Endothelial cell of umbilical vein (primary cell): ENCODE measurements around the gene HSPG2. TPM values are rescaled to one million over a fixed set of nuclear protein-coding genes. Genes with fewer than 3 reads are reported as not detected.

Experiments
- BruUV-seq: library from RNA; stranded (reverse); fragments of 400-500 nt; replicated peaks from 2 replicates; lab custom pipeline; 2021; lab: Mats Ljungman, UMichigan
- CTCF ChIA-PET: fragments of 300-600, 350-600 bp; sonication (Branson Sonifier 250); formaldehyde crosslinking; loops from one replicate; lab custom pipeline; 2021; ENCODE audit warnings: antibody characterized with exemption, inconsistent platforms; lab: Charles Lee
- POLR2A ChIA-PET: fragments of 300-600, 350-600 bp; sonication (Branson Sonifier 250); formaldehyde crosslinking; loops from one replicate; lab custom pipeline; 2021; ENCODE audit warnings: antibody characterized with exemption, inconsistent platforms; lab: Charles Lee
- DNase-seq: peaks from one replicate; pipeline ENCODE4 v3.0.0-alpha.2; 2011; ENCODE audit warnings: low read depth, low spot score
- FAIRE-seq: peaks from 2 replicates; lab custom pipeline; 2011; peaks lifted over from hg19 to GRCh38; lab: Jason Lieb, UNC
- H2AFZ ChIP-seq: 2 replicates; pipeline ENCODE4 v1.6.0; 2012; ENCODE audit warnings: low read depth, low read length, control low read depth, inconsistent platforms
- H3K27ac ChIP-seq: 2 replicates; pipeline ENCODE4 v1.5.1; 2011; ENCODE audit warnings: low read depth, mild to moderate bottlenecking, control low read depth, low read length, moderate library complexity; ENCODE audit not compliant: insufficient read depth
- H3K27me3 ChIP-seq, 2 experiments: 2 replicates each; pipeline versions ENCODE4 v1.6.0 to v1.6.1; 2011; ENCODE audit warnings: low read length in 2 of 2, mixed read lengths in 1 of 2; ENCODE audit not compliant: control insufficient read depth in 2 of 2, insufficient read depth in 2 of 2
- H3K36me3 ChIP-seq, 2 experiments: 2 replicates in 1 of 2; 3 replicates in 1 of 2; pipeline ENCODE4 v1.5.1; 2011; ENCODE audit warnings: low read length in 2 of 2, mild to moderate bottlenecking in 1 of 2, moderate library complexity in 1 of 2; ENCODE audit not compliant: control insufficient read depth in 2 of 2, insufficient read depth in 2 of 2; ENCODE audit errors: extremely low read depth in 1 of 2
- H3K4me1 ChIP-seq: 3 replicates; pipeline ENCODE4 v1.5.1; 2011; ENCODE audit warnings: mild to moderate bottlenecking, low read length; ENCODE audit not compliant: control insufficient read depth, insufficient read depth; ENCODE audit errors: extremely low read depth
- H3K4me2 ChIP-seq: 2 replicates; pipeline ENCODE4 v1.6.1; 2011; ENCODE audit warnings: low read length, control low read depth, mixed read lengths; ENCODE audit not compliant: insufficient read depth
- H3K4me3 ChIP-seq, 3 experiments: fragments of 200-600 bp in 1 of 3; sonication (generic), shearing (Covaris generic) in 1 of 3; replicated peaks in 1 of 3; 2 replicates each; pipeline ENCODE4 v1.5.1; 2011 to 2016; ENCODE audit warnings: control low read depth in 3 of 3, low read length in 3 of 3, mild to moderate bottlenecking in 2 of 3, inconsistent platforms in 1 of 3, low read depth in 1 of 3, moderate library complexity in 1 of 3; ENCODE audit not compliant: insufficient read depth in 1 of 3
- H3K79me2 ChIP-seq: 2 replicates; pipeline ENCODE4 v1.6.0; 2012; ENCODE audit warnings: low read length, inconsistent platforms; ENCODE audit not compliant: control insufficient read depth, insufficient read depth
- H3K9ac ChIP-seq: replicated peaks from 2 replicates; pipeline ENCODE3; 2011; ENCODE audit warnings: low read length, control low read depth; ENCODE audit not compliant: insufficient read depth; ENCODE audit errors: extremely low read depth
- H3K9me1 ChIP-seq: replicated peaks from 3 replicates; pipeline ENCODE4 v1.6.0; 2011; ENCODE audit warnings: mild to moderate bottlenecking, low read length; ENCODE audit not compliant: control insufficient read depth, insufficient read depth; ENCODE audit errors: extremely low read depth
- H3K9me3 ChIP-seq: replicated peaks from 2 replicates; pipeline ENCODE4 v1.5.1; 2012; ENCODE audit warnings: low read length, inconsistent platforms; ENCODE audit not compliant: control insufficient read depth, insufficient read depth
- H4K20me1 ChIP-seq: replicated peaks from 2 replicates; pipeline ENCODE3; 2011; ENCODE audit warnings: mild to moderate bottlenecking, low read length; ENCODE audit not compliant: control insufficient read depth, insufficient read depth; ENCODE audit errors: extremely low read depth
- EZH2 ChIP-seq: IDR thresholded peaks from 2 replicates; pipeline ENCODE4 v1.6.1; 2012; ENCODE audit warnings: borderline replicate concordance, low read depth, mild to moderate bottlenecking, moderate library complexity, low read length, inconsistent platforms; ENCODE audit not compliant: severe bottlenecking
- GATA2 ChIP-seq: IDR thresholded peaks from 2 replicates; pipeline ENCODE4 v1.7.0; 2011; ENCODE audit warnings: low read depth, mild to moderate bottlenecking, moderate library complexity, mixed read lengths, low read length; ENCODE audit not compliant: insufficient read length, insufficient read depth
- JUN ChIP-seq: IDR thresholded peaks from 2 replicates; pipeline ENCODE4 v1.6.1; 2011; ENCODE audit warnings: borderline replicate concordance, low read depth; ENCODE audit not compliant: insufficient read length, insufficient read depth
- POLR2AphosphoS5 ChIP-seq: IDR thresholded peaks from 2 replicates; pipeline ENCODE4 v1.6.1; 2012; ENCODE audit warnings: low read depth, mild to moderate bottlenecking, control low read depth, low read length, moderate library complexity; ENCODE audit not compliant: insufficient read depth
- dilution Hi-C: fragments of 300-500 bp; cut with MboI; formaldehyde crosslinking; loops from one replicate; pipeline ENCODE4 v1.15.0; 2019; ENCODE audit warnings: low sequenced_read_pairs; ENCODE audit not compliant: extremely low pct_ligation_motif_present
- intact Hi-C: fragments of 100-400 bp; cut with micrococcal nuclease; formaldehyde crosslinking; loops from one replicate; pipeline ENCODE4 v1.10.0; 2022
- polyA plus RNA-seq, 4 experiments: library from polyadenylated mRNA; depleted of rRNA in 3 of 4; stranded (reverse) in 3 of 4; unstranded in 1 of 4; fragments of >200 nt; gene quantifications; 2 replicates each; pipeline versions ENCODE4 v1.2.1 to v1.2.3, GENCODE V29; 2011 to 2012; ENCODE audit warnings: missing spikeins in 1 of 4
- total RNA-seq: library from RNA; stranded (reverse); gene quantifications from 2 replicates; pipeline ENCODE4 v1.2.3, GENCODE V29; 2021
- TF ChIP-seq, protein P1 (sequence below): IDR thresholded peaks from 2 replicates; pipeline ENCODE4 v1.6.1; 2011; ENCODE audit not compliant: insufficient read depth, insufficient read length

Gene HSPG2
- total and polyA plus RNA-seq, 2 donors (not counting 3 experiments of a cell fraction or from before 2014, with no cell fraction given), result 734 to 3,499 TPM

DNA sequence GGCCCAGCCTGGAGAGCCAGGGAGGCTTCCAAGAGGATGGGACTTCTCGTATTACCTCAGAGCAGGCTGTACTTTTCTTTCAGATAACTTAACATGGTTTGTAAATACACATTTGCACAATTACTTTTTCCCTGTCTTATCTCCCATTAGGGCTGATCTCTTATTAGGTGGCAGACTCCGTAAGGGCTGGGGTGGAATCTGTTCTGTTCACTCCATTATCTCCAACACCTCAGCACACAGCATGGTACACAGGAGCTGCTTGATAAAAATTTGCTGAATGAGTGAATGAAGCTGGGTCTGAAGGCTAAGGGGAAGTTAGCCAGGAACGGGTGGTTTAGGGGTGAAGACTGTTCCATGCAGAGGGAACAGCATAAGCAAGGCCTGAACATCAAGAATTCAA is 76.1 kb downstream of the HSPG2 start:
- Histone ChIP-seq H3K4me2 (no peak overlapping the region), H3K36me3 (peaks cover 63 to 83% of the 10 kb centered on the region in 2 experiments), H3K27me3 (no peaks in the 10 kb centered on the region), H3K27ac (no peak overlapping the region), H3K9me1 (no peaks in the 10 kb centered on the region), H2AFZ (no peak overlapping the region), H3K79me2 (peaks cover 50% of the 10 kb centered on the region), H3K9ac (no peak overlapping the region), H4K20me1 (no peaks in the 10 kb centered on the region), H3K9me3 (no peaks in the 10 kb centered on the region), H3K4me1 (peaks cover 14% of the 10 kb centered on the region), H3K4me3 (no peak overlapping the region)
- BruUV-seq, result no TSS peak
- intact Hi-C loops, result no loop called here
- dilution Hi-C loops, result no loop called here
- TF ChIP-seq POLR2AphosphoS5, result peak; percentile 7
- TF ChIP-seq, protein P1, sequence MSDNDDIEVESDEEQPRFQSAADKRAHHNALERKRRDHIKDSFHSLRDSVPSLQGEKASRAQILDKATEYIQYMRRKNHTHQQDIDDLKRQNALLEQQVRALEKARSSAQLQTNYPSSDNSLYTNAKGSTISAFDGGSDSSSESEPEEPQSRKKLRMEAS, result no peak
- DNase-seq (no peak), FAIRE-seq (no peak)
- ChIA-PET POLR2A (no interaction called here), CTCF (no interaction called here)

DNA sequence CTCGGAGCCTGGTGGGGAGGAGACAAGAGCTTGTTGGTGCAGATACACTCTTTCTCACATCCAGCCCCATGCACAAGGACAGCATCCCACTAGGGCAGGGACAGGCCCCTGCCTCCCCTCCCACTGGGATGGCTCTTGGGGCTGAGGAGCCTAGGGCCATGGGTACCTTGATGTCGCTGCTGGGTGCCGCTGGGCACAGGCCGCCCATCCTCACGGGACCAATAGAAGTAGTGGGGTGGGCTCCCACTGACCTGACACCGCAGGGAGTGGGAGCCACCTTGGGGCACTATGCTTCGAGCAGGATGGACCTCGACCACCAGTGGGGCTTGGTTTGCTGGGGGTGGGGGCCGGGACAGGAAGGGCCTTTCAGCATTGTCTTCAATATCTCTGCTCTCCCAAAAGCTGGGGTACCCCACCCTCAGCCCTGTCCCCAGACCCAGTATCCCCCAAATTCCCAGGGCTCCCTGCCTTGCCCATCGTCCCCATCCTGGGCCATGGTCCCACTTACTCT is 77.4 kb downstream of the HSPG2 start:
- dilution Hi-C loops (no loop called here), intact Hi-C loops (no loop called here)
- no peak overlapping the region for H3K9ac ChIP-seq
- TF ChIP-seq JUN (no peak), POLR2AphosphoS5 (no peak), EZH2 (no peak), GATA2 (no peak)
- H3K4me3 ChIP-seq, result no peak overlapping the region
- peaks cover 14% of the 10 kb centered on the region for H3K4me1 ChIP-seq
- CTCF ChIA-PET, result no interaction called here
- H3K4me2 ChIP-seq, result no peak overlapping the region
- no peak overlapping the region for H3K27ac ChIP-seq
- no peak for DNase-seq
- H3K9me1 ChIP-seq, result no peaks in the 10 kb centered on the region
- H3K79me2 ChIP-seq, result peaks cover 47% of the 10 kb centered on the region
- H4K20me1 ChIP-seq, result no peaks in the 10 kb centered on the region
- no peak for FAIRE-seq
- POLR2A ChIA-PET, result no interaction called here
- H2AFZ ChIP-seq, result no peak overlapping the region
- no TSS peak for BruUV-seq
- no peaks in the 10 kb centered on the region for H3K9me3 ChIP-seq
- no peaks in the 10 kb centered on the region for H3K27me3 ChIP-seq
- peaks cover 67 to 83% of the 10 kb centered on the region in 2 experiments for H3K36me3 ChIP-seq
